ENCODE measurements around the gene FBP1.
"Not testable (repeated sequence)": the region's sequence is repeated elsewhere in the genome, so short reads cannot be mapped to it uniquely, and the experiment has no call there.

The FBP1 gene

DNA sequence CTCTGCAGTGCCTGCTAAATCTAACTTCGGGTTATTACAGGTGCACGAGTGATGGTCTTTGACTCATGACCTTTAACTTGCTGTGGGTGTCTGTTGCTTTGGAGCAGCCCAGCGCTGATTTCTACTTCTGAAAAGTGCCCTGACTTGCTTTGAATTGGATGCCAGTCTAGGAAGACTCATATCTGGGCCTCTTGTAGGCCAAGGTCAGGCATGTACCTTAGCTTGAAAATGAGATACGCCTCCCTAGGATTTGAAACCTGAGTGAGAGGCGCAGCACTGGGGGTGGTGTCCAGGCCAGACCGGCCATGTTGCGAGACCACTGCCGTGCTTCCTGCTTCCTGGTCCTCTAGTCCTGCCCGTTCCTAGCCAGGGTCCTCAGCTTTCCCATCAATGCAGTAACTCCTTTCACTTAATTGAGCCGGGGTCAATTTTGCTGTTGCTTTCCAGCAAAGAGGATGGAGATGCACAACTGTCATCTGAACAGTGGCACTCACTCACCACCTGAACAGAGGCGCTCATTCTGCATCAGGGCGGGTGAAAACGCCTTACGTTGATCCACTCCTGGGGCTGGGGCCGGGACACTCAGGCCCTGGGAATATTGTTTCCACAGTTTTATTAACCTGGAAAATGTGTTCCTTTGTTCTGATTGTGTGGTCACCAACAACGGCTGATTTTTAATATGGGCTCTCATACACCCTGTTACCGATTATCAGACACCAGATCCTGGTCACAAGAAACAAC lies 70.2 kb downstream of the FBP1 start:
- no peak for DNase-seq (ENCODE audit: low read depth)

- DNase-seq (ENCODE audit: low read depth), result no peak
Measured at GRCh38 chr9:94568250-94568889, 70.9 kb downstream of the FBP1 start.

GRCh38 chr9:94567271-94567670 lies 72.0 kb downstream of the FBP1 start:
- DNase-seq (ENCODE audit: low read depth), result no peak

GRCh38 chr9:94566550-94566949 lies 72.8 kb downstream of the FBP1 start:
- DNase-seq (ENCODE audit: low read depth), result no peak

DNA sequence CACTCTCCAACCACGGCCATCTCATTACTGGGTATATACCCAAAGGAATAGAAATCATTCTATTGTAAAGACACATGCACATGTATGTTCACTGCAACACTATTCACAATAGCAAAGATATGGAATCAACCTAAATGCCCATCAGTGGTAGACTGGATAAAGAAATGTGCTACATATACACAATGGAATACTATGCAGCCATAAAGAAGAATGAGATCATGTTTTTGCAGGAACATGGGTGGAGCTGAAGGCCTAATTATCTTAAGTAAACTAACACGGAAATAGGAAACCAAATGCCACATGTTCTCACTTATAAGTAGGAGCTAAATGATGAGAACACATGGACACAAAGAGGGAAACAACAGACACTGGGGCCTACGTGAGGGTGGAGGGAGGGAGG lies 75.0 kb downstream of the FBP1 start:
- DNase-seq (ENCODE audit: low read depth), result not testable (repeated sequence)

GRCh38 chr9:94563548-94563947 lies 75.8 kb downstream of the FBP1 start:
- DNase-seq (ENCODE audit: low read depth), result no peak

GRCh38 chr9:94560237-94560636 lies 79.1 kb downstream of the FBP1 start:
- DNase-seq (ENCODE audit: low read depth), result no peak

- no peak for DNase-seq (ENCODE audit: low read depth)
Measured at GRCh38 chr9:94557376-94557775, 81.9 kb downstream of the FBP1 start.

DNA sequence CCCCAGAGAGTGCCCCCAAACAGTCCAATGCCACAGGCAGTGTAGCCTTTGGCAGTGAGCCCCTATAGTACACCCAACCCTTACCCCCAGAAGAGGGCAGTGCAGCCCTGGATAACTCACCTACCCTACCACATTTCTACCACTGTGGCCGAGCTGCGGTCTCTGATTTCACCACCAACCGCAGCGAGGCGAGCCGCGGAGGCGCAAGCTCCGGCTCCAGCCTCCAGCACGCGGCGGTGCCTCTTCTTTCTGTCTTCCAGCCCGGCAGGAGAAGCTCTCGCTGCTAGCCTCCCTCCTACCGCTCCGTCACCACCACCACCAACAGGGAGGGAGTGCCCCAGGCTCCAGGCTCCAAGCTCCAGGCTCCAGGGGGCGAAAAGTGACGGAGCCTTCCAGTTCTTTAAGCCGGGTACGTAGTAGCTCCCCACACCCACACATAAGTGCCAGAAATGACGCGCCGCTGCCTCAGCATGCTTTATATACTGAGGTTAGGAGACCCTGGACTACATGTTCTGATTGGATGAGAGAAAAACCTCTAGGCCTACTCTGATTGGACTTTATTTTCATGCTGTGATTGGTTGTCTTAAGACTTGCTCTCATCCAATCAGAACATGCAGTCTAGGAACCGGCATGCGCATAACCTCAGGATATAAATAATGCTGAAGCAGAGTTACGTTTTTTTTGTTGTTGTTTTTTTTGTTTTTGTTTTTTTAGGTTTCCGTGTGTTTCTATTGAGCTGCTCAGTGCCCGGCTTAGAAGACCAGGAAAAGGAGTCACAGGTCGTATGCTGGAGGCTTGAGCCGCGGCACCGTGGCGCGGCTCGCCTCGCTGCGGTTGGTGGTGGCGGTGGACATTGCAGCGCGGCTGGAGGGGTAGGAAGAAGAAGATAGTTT lies 84.6 kb downstream of the FBP1 start, which contains the start of gene PCAT7:
TSS of gene PCAT7 (plus strand) at position 645 of the 893 bp plus-strand sequence.
- DNase-seq (ENCODE audit: low read depth), result no peak

DNA sequence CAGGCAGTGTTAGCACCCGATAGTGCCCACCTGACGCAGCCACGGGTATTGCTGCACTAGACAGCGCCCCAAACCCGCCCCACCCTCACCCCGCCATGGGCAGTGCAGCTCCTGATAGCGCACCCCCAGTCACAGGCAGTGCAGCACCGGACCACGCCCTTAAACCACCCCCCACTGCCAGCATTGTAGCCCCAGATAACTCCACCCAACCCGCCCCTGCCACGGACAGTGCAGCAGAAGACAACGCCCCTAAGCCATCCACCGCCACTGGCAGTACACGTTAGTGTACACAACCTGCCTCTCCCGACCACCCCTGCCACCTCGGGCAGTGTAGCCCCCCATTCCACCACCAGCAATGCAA lies 85.3 kb downstream of the FBP1 start:
- DNase-seq (ENCODE audit: low read depth), result no peak
